Chondrocyte (in vitro differentiated cells): ENCODE data around the gene LRRTM4. TPM values are rescaled to one million over a fixed set of nuclear protein-coding genes. Genes with fewer than 3 reads are reported as not detected.

ENCODE experiments used
- DNase-seq: peaks from one replicate; pipeline ENCODE4 v3.0.0; 2021; ENCODE audit warnings: mixed read lengths, low spot score
- H3K27ac Mint-ChIP-seq: one replicate; pipeline ENCODE4 v1.8.0; 2021; ENCODE audit warnings: mild to moderate bottlenecking, moderate library complexity, mixed read lengths; ENCODE audit not compliant: unreplicated experiment
- H3K27me3 Mint-ChIP-seq: 2 replicates; pipeline ENCODE4 v1.8.0; 2021; ENCODE audit warnings: low read depth, mixed read lengths
- H3K36me3 Mint-ChIP-seq: 2 replicates; pipeline ENCODE4 v1.8.0; 2021; ENCODE audit warnings: low read depth, mixed read lengths
- H3K4me1 Mint-ChIP-seq: 2 replicates; pipeline ENCODE4 v1.8.0; 2021; ENCODE audit warnings: low read depth, mild to moderate bottlenecking, mixed read lengths
- H3K4me3 Mint-ChIP-seq: one replicate; pipeline ENCODE4 v1.8.0; 2021; ENCODE audit warnings: mild to moderate bottlenecking, moderate library complexity, mixed read lengths; ENCODE audit not compliant: unreplicated experiment
- H3K9me3 Mint-ChIP-seq: 2 replicates; pipeline ENCODE4 v1.8.0; 2021; ENCODE audit warnings: low read depth, mixed read lengths
- total RNA-seq: library from RNA; stranded (reverse); gene quantifications from 3 replicates; pipeline ENCODE4 v1.2.1, GENCODE V29; 2021
- TF ChIP-seq, protein P1 (sequence below): fragments of 200-600 bp; sonication (generic); IDR thresholded peaks from 2 replicates; pipeline ENCODE4 v1.5.0; 2021; ENCODE audit warnings: antibody characterized with exemption, mild to moderate bottlenecking, moderate library complexity

Gene LRRTM4
- total RNA-seq, 1 donor from 2014 or later, result not detected

DNA sequence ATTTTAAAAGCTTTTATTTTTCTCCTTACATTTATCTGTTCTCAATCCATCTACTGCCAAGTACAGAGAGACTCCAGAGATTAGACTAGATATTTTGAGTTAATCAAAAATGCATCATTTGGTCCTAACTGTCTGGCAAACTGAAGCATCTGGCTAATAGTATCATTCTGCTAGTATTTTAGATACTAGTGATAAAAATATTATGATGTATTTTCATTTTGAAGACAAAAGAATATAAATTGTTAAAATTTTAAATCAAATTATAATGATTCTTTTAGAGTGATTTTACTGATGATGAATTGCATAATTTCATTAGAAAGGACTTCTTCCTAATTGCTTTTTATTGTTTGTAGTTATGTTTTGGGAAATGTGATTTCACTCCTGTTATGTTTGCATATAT is 584.0 kb downstream of the LRRTM4 start:
- Mint-ChIP-seq H3K4me3 (no peak overlapping the region), H3K4me1 (no peaks in the 10 kb centered on the region), H3K27me3 (no peaks in the 10 kb centered on the region), H3K9me3 (no peaks in the 10 kb centered on the region), H3K36me3 (no peaks in the 10 kb centered on the region), H3K27ac (no peak overlapping the region)
- no peak for DNase-seq
- TF ChIP-seq, protein P1, sequence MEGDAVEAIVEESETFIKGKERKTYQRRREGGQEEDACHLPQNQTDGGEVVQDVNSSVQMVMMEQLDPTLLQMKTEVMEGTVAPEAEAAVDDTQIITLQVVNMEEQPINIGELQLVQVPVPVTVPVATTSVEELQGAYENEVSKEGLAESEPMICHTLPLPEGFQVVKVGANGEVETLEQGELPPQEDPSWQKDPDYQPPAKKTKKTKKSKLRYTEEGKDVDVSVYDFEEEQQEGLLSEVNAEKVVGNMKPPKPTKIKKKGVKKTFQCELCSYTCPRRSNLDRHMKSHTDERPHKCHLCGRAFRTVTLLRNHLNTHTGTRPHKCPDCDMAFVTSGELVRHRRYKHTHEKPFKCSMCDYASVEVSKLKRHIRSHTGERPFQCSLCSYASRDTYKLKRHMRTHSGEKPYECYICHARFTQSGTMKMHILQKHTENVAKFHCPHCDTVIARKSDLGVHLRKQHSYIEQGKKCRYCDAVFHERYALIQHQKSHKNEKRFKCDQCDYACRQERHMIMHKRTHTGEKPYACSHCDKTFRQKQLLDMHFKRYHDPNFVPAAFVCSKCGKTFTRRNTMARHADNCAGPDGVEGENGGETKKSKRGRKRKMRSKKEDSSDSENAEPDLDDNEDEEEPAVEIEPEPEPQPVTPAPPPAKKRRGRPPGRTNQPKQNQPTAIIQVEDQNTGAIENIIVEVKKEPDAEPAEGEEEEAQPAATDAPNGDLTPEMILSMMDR, result no peak

DNA sequence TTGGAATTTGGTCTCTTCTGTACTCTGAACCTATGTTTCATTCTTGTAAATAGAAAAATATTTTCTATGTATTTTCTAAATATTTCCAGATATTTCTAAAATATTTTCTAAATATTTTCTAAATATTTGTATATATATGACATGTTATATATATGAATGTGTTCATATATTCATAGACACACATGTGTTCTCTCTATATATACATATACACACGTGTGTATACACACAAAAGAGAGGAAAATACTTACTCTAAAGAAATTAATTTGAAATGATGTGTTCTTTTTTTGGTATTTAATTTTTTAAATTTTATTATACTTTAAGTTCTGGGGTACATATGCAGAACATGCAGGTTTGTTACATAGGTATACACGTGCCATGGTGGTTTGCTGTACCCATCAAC is 589.6 kb downstream of the LRRTM4 start:
- H3K9me3 Mint-ChIP-seq, result no peaks in the 10 kb centered on the region
- H3K27ac Mint-ChIP-seq, result no peak overlapping the region
- peaks cover 4% of the 10 kb centered on the region for H3K27me3 Mint-ChIP-seq
- no peak for DNase-seq
- no peaks in the 10 kb centered on the region for H3K36me3 Mint-ChIP-seq
- no peak overlapping the region for H3K4me3 Mint-ChIP-seq
- no peaks in the 10 kb centered on the region for H3K4me1 Mint-ChIP-seq
- TF ChIP-seq, protein P1, result no peak

DNA sequence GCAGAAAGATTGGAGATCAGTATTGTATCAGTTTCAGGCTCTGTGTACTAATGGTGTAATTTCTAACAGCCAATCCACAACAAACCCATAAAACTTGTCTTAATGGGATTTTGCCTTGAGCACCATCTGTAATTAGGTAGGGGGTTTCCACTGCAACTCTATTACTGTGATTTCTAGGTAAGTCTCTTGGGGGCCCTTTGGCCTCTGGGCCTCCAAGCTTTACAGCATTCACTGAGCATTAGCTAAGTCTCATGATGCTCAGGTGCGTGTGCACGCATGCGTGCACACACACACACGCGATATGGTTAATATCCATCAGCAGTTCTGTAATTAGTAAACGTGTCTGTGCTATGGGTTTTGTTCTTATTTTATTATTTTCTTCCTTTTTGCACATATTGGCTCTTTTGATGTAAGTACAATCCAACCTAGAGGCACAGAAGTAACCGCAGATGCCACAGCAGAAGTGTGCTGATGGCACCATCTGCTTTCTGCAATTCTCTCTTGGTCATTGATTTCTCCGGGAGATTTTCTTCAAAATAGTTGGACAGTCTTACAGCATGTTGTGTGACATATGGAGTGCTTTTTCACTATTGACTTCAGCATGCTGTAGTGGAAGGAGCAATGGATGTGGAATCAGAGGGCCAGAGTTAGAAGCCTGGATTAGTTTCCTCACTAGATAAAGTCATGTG is 592.0 kb downstream of the LRRTM4 start:
- H3K27ac Mint-ChIP-seq, result no peak overlapping the region
- no peaks in the 10 kb centered on the region for H3K4me1 Mint-ChIP-seq
- H3K36me3 Mint-ChIP-seq, result no peaks in the 10 kb centered on the region
- no peak for DNase-seq
- peaks cover 4% of the 10 kb centered on the region for H3K27me3 Mint-ChIP-seq
- TF ChIP-seq, protein P1, result no peak
- no peak overlapping the region for H3K4me3 Mint-ChIP-seq
- no peaks in the 10 kb centered on the region for H3K9me3 Mint-ChIP-seq

DNA sequence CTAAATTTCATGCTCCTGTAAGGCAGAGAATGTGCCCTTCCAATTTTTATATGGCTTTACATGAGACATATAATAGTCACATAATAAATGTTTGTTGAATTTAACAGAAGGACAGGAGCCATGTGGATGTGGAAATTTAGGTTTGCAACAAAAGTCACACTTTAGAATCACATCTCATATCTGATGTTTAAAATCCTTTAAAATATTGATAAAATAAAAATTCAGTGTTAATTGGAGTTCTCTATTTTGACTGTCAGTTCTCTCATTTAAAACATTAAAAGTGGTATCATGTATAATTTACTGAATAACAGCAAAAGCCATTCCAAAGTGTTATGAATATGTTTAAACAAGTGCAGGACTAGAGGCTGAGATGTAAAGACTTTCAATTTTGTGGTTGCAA is 594.1 kb downstream of the LRRTM4 start:
- DNase-seq, result no peak
- H3K36me3 Mint-ChIP-seq, result no peaks in the 10 kb centered on the region
- H3K27me3 Mint-ChIP-seq, result peaks cover 4% of the 10 kb centered on the region
- TF ChIP-seq, protein P1, result no peak
- no peaks in the 10 kb centered on the region for H3K4me1 Mint-ChIP-seq
- no peak overlapping the region for H3K27ac Mint-ChIP-seq
- H3K4me3 Mint-ChIP-seq, result no peak overlapping the region
- no peaks in the 10 kb centered on the region for H3K9me3 Mint-ChIP-seq

DNA sequence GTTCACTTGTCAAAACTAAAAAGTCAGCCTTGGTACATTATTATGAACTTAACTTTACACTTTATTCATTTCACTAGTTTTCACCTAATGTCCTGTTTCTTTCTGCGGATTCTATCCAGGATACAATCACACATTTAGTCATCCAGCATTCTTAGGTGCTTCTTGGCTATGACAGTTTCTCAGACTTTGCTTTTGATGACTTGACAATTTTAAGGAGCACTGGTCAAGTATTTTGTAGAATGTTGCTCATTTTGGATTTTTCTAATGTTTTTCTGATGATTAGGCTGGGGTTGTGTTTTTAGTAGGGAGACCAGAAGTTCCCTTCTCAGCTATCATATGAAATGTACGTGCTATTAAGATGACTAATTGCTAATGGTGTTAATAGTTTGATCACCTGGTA is 601.2 kb downstream of the LRRTM4 start:
- no peaks in the 10 kb centered on the region for H3K36me3 Mint-ChIP-seq
- H3K4me1 Mint-ChIP-seq, result no peaks in the 10 kb centered on the region
- H3K27ac Mint-ChIP-seq, result no peak overlapping the region
- H3K4me3 Mint-ChIP-seq, result no peak overlapping the region
- no peak for DNase-seq
- no peaks in the 10 kb centered on the region for H3K9me3 Mint-ChIP-seq
- peaks cover 1% of the 10 kb centered on the region for H3K27me3 Mint-ChIP-seq
- TF ChIP-seq, protein P1, result no peak
